Measurements from ENCODE around the gene SLC25A2. TPM values are rescaled to one million over a fixed set of nuclear protein-coding genes. Genes with fewer than 3 reads are reported as not detected.

SLC25A2 gene
- total RNA-seq, 2 donors from 2014 or later = 0.46 to 0.63 TPM

DNA sequence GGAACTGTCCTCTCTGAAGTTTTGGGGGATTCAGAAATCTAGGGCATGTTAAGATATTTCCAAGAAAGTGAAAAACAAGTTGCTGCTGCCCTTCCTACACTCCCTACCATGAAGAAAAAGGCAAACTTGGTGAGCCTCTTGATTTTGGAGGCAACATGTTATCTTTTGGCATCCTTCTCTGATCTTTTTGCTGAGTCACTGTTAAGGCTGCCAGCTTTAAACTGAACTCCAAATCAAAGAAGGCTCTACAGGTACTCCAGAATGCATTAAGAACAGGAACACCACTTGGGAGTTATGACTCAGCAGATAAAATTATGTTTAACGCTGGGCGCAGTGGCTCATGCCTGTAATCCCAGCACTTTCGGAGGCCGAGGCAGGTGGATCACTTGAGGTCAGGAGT, 34.7 kb downstream of the SLC25A2 start:
- Mint-ChIP-seq H3K4me1 (ENCODE audit: low read depth) (no peaks in the 10 kb centered on the region), H3K27me3 (ENCODE audit: low read depth) (no peaks in the 10 kb centered on the region), H3K36me3 (ENCODE audit: insufficient read depth in 2 of 2) (peaks cover 24 to 25% of the 10 kb centered on the region in 2 donors), H3K9me3 (peaks cover 22 to 43% of the 10 kb centered on the region in 2 donors), H3K4me3 (no peak overlapping the region), H3K27ac (no peak overlapping the region)
- no peak for ATAC-seq (replicated peaks in 1 of 2)
- no peak for DNase-seq

DNA sequence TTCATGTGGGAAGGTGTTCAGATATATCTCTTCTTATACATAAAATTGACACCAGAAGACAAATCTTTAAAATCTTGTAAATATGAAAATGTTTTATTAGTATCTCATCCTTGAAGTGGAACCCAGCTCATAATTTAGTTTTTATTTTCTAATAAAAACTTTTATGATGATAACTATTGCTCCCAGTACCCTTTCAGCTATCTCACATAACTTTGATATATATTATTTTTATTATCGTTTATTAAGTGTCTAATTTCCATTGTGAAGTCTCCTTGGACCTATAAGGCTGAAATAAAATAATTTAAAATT, 42.7 kb downstream of the SLC25A2 start:
- ATAC-seq (replicated peaks in 1 of 2) (no peak), DNase-seq (no peak)
- Mint-ChIP-seq H3K4me3 (no peak overlapping the region), H3K4me1 (ENCODE audit: low read depth) (no peaks in the 10 kb centered on the region), H3K27me3 (ENCODE audit: low read depth) (no peaks in the 10 kb centered on the region), H3K27ac (no peak overlapping the region), H3K36me3 (ENCODE audit: insufficient read depth in 2 of 2) (peaks cover 24 to 40% of the 10 kb centered on the region in 2 donors), H3K9me3 (peaks cover 18 to 37% of the 10 kb centered on the region in 2 donors)

DNA sequence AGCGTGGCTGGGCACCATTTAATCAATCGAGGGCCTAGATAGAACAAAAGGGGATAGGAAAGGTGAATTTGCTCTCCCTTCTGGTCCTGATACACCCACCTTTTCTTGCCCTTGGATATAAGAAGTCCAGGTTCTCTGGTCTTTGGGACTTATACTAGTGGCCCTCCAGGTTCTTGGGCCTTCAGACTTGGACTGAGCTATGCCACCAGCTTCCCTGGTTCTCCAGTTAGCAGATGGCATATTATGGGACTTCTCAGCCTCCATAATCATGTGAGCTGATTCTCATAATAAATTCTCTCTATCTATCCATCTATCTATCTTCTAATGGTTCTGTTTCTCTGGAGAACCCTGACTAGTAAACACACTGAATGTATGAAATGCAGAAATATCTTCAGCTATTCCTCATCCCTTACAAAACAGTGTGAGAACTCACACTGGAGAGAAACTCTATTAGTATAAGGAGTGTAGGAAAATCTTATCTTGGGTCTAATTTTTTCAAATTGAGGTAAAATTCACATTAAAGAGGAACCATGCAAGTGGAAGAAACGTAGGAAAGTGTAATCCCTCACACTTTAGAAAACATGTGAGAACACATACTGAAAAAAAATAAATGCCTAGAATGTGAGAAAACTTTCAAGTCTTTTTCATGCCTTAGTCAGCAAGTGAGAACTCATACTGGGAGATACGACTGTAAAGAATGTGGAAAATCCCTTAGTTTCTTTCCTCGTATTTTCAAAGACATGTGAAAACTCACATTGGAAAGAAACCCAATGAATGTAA, 43.2 kb downstream of the SLC25A2 start:
- Mint-ChIP-seq H3K4me1 (ENCODE audit: low read depth) (no peaks in the 10 kb centered on the region), H3K4me3 (no peak overlapping the region), H3K27ac (no peak overlapping the region), H3K9me3 (peaks cover 14 to 32% of the 10 kb centered on the region in 2 donors), H3K36me3 (ENCODE audit: insufficient read depth in 2 of 2) (peaks cover 20 to 43% of the 10 kb centered on the region in 2 donors), H3K27me3 (ENCODE audit: low read depth) (no peaks in the 10 kb centered on the region)
- no peak for ATAC-seq (replicated peaks in 1 of 2)
- DNase-seq = no peak

DNA sequence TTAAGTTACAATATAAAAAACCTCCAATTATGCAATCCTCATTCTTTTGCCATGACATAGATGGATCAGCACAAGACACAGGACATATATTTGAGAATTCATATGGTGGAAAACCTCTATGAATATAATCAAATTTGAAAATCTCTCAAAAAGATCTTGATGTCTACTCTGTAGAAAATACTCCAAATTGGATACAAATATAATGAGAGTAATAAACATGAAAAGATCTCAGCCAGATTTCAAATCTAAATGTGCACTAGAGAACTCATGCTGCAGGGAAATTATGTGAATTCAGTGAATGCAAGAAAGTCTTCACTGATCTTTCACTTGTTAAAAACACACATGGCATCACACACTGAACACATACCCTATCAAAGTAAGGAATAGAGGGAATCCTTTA, 44.9 kb downstream of the SLC25A2 start:
- ATAC-seq (replicated peaks in 1 of 2) (no peak), DNase-seq (no peak)
- Mint-ChIP-seq H3K9me3 (peaks cover 17 to 27% of the 10 kb centered on the region in 2 donors), H3K4me1 (ENCODE audit: low read depth) (no peaks in the 10 kb centered on the region), H3K27ac (no peak overlapping the region), H3K36me3 (ENCODE audit: insufficient read depth in 2 of 2) (peaks cover 23 to 46% of the 10 kb centered on the region in 2 donors), H3K4me3 (no peak overlapping the region), H3K27me3 (ENCODE audit: low read depth) (no peaks in the 10 kb centered on the region)

DNA sequence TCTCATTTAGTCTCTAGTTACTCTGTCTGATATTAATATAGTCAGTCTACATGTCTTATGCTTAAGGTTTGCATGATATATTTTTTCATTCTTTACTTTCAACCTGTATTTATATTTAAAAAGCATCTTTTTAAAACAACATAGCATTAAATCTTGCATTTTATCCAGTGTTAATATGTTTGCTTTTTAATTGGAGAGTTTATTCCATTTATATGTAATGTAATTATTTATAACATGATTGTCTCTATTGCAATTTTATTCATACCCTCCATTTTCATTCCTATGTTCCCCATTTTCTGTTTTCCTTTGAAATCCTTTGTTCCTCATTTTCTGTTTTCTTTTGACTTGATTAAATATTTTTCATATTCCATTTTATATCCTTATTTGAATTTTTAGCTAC, 45.4 kb downstream of the SLC25A2 start:
- H3K4me1 Mint-ChIP-seq (ENCODE audit: low read depth) = no peaks in the 10 kb centered on the region
- H3K27me3 Mint-ChIP-seq (ENCODE audit: low read depth) = no peaks in the 10 kb centered on the region
- peak overlapping the region; percentile 48 for H3K27ac Mint-ChIP-seq
- ATAC-seq (replicated peaks in 1 of 2) (no peak), DNase-seq (no peak)
- H3K36me3 Mint-ChIP-seq (ENCODE audit: insufficient read depth in 2 of 2) = peaks cover 21 to 47% of the 10 kb centered on the region in 2 donors
- no peak overlapping the region for H3K4me3 Mint-ChIP-seq
- peaks cover 17 to 26% of the 10 kb centered on the region in 2 donors for H3K9me3 Mint-ChIP-seq

Other genes with a start within 250 kb of the SLC25A2 start
- not detected for gene PCDHB2, start 209.4 kb downstream of the SLC25A2 start, total RNA-seq
- gene PCDHB3, start 203.6 kb downstream of the SLC25A2 start, total RNA-seq = not detected
- gene PCDHB4, start 182.2 kb downstream of the SLC25A2 start, total RNA-seq = not detected
- not detected for gene PCDHB5, start 168.8 kb downstream of the SLC25A2 start, total RNA-seq
- not detected for gene PCDHB6, start 154.0 kb downstream of the SLC25A2 start, total RNA-seq
- not detected for gene PCDHB7, start 131.4 kb downstream of the SLC25A2 start, total RNA-seq
- not detected for gene PCDHB8, start 126.3 kb downstream of the SLC25A2 start, total RNA-seq
- gene PCDHB16, start 121.7 kb downstream of the SLC25A2 start, total RNA-seq = not detected
- gene PCDHB9, start 116.9 kb downstream of the SLC25A2 start, total RNA-seq = under 1 TPM in 1 of 2 donors, not detected in 1; 0.05 TPM
- gene PCDHB10, start 111.7 kb downstream of the SLC25A2 start, total RNA-seq = not detected
- not detected for gene PCDHB11, start 104.4 kb downstream of the SLC25A2 start, total RNA-seq
- gene PCDHB12, start 95.3 kb downstream of the SLC25A2 start, total RNA-seq = not detected
- gene PCDHB13, start 90.1 kb downstream of the SLC25A2 start, total RNA-seq = not detected
- not detected for gene PCDHB14, start 80.7 kb downstream of the SLC25A2 start, total RNA-seq
- not detected for gene PCDHB15, start 58.7 kb downstream of the SLC25A2 start, total RNA-seq
- 10 to 100 TPM; 56.7 to 62.5 TPM for gene TAF7, start 16.7 kb upstream of the SLC25A2 start, total RNA-seq
- under 1 TPM; 0.05 TPM for gene PCDHGA1, start 26.5 kb upstream of the SLC25A2 start, total RNA-seq
- under 1 TPM in 1 of 2 donors, not detected in 1; 0.07 TPM for gene PCDHGA2, start 34.7 kb upstream of the SLC25A2 start, total RNA-seq
- gene PCDHGA3, start 39.8 kb upstream of the SLC25A2 start, total RNA-seq = under 1 TPM in 1 of 2 donors, not detected in 1; 0.12 TPM
- under 1 TPM in 1 of 2 donors, not detected in 1; 0.19 TPM for gene PCDHGB1, start 46.0 kb upstream of the SLC25A2 start, total RNA-seq
- gene PCDHGA4, start 51.0 kb upstream of the SLC25A2 start, total RNA-seq = under 1 TPM; 0.25 to 0.26 TPM
- under 1 TPM; 0.28 to 0.34 TPM for gene PCDHGB2, start 55.9 kb upstream of the SLC25A2 start, total RNA-seq
- gene PCDHGA5, start 60.1 kb upstream of the SLC25A2 start, total RNA-seq = under 1 TPM in 1 of 2 donors, not detected in 1; 0.12 TPM
- under 1 TPM; 0.19 to 0.28 TPM for gene PCDHGB3, start 66.2 kb upstream of the SLC25A2 start, total RNA-seq
- gene PCDHGA6, start 69.8 kb upstream of the SLC25A2 start, total RNA-seq = under 1 TPM; 0.16 to 0.29 TPM
- gene PCDHGA7, start 78.7 kb upstream of the SLC25A2 start, total RNA-seq = under 1 TPM in 1 of 2 donors, not detected in 1; 0.12 TPM
- gene PCDHGB4, start 83.6 kb upstream of the SLC25A2 start, total RNA-seq = not detected
- not detected for gene PCDHGA8, start 88.6 kb upstream of the SLC25A2 start, total RNA-seq
- gene PCDHGB5, start 93.9 kb upstream of the SLC25A2 start, total RNA-seq = under 1 TPM; 0.17 to 0.21 TPM
- gene PCDHGA9, start 98.7 kb upstream of the SLC25A2 start, total RNA-seq = under 1 TPM; 0.09 to 0.10 TPM
- under 1 TPM in 1 of 2 donors, not detected in 1; 0.09 TPM for gene PCDHGB6, start 104.0 kb upstream of the SLC25A2 start, total RNA-seq
- gene PCDHGA10, start 108.9 kb upstream of the SLC25A2 start, total RNA-seq = under 1 TPM; 0.12 TPM
- under 1 TPM in 1 of 2 donors, not detected in 1; 0.17 TPM for gene PCDHGB7, start 113.6 kb upstream of the SLC25A2 start, total RNA-seq
- gene PCDHGA11, start 117.0 kb upstream of the SLC25A2 start, total RNA-seq = under 1 TPM in 1 of 2 donors, not detected in 1; 0.22 TPM
- under 1 TPM; 0.12 to 0.17 TPM for gene PCDHGA12, start 126.5 kb upstream of the SLC25A2 start, total RNA-seq
- gene PCDHGC3, start 171.9 kb upstream of the SLC25A2 start, total RNA-seq = not detected
- gene PCDHGC4, start 181.0 kb upstream of the SLC25A2 start, total RNA-seq = not detected
- not detected for gene PCDHGC5, start 185.0 kb upstream of the SLC25A2 start, total RNA-seq